ENCODE results near the gene ZNF169.
"Not testable (repeated sequence)": the region's sequence is repeated elsewhere in the genome, so short reads cannot be mapped to it uniquely, and the experiment has no call there.

The ZNF169 gene

DNA sequence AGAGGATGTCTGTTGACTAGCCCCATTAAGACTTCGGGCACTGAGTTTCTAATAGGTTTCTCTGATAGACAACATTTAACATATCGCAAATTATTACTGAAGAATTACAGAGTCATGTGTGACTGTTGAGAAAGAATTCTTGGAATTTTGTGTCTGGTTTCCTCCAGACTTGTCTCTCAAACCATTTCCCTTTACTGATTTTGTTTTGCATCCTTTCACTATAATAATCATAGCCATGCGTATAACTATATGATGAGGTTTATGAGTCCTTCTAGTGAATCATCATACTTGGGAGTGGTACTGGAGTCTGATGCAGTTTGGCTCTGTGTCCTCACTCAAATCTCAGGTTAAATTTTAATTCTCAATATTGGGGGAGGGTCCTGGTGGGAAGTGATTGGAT lies 27.0 kb downstream of the ZNF169 start:
- DNase-seq (ENCODE audit: low spot score): no peak

DNA sequence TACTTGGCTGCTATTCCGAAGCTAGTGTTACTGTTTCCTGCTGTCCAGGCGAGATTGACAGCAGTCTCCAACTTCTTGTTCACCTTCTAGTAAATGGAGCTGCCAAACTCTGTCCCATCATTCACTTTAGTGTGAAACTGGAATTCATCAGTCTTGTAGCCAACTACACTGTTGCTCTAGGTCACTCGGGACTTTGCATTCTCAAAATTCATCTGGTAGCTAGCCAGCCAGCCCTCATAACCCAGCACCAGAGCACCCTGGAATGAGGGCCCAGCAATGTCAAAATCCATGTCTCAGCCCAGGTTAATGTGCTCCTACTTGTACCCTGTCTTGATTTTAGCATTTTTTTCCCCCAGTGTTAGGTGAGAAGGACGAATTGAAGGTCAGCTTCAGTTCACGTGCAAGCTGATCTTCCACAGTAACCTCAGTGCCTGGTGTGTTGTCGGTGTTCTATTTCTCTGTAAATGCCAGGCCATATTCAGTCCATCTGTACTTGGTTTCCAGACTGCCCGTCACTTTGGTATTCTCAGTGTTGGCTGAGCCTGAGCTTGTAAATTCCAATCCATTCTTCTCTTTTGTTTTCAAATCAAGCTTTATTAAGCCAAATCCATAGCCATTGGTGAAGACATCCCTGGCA lies 28.9 kb downstream of the ZNF169 start:
- DNase-seq (ENCODE audit: low spot score): no peak

DNA sequence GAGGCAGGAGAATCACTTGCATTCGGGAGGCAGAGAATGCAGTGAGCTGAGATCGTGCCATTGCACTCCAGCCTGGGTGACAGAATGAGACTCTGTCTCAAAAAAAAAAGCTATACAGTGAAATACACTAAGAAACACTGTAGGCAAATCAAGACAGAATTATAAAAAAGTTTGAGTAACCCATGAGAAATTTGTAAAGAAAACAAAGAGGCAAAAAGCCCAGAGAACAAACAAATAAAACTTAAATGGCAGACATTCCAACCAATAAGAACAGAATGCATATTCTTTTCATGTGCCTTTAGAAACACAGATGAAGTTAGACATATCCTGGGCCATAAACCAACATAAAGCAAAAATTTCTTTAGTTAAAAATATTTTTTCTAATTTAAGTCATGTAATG lies 30.6 kb downstream of the ZNF169 start:
- no peak for DNase-seq (ENCODE audit: low spot score)

DNA sequence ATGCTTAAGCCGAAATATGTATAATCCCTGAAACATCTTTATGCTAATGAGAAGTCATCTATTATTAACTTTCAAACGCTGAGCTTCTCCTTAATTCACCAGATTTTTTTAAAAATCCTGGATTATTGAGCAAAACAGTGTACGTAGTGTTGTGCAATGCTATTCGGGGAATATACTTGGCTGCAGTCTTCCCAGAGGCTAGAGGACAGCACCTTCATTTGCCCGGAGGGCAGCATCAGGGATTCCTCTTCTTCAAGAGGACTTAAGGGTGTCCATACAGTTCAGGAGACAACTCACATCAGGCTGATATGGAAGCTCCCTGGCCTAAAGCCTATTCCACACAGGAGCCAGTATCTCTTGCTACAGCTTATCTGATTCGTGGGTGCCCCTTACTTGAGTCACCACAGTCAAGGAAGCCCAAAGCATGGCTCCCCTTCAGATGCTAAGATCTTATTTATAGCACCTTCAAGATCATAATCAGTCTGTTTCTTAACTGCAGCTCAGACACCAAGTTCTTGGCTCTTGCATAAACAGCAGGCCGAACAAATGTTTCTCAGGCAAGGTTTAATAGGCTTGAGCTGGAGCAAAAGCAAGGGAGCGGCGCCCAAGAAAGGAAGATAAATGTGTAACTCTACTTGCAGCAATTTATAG lies 40.0 kb downstream of the ZNF169 start:
- no peak for DNase-seq (ENCODE audit: low spot score)

GRCh38 chr9:94300470-94301301 lies 41.6 kb downstream of the ZNF169 start:
- DNase-seq (ENCODE audit: low spot score): no peak

GRCh38 chr9:94301583-94301982 lies 42.5 kb downstream of the ZNF169 start:
- DNase-seq (ENCODE audit: low spot score): no peak

DNA sequence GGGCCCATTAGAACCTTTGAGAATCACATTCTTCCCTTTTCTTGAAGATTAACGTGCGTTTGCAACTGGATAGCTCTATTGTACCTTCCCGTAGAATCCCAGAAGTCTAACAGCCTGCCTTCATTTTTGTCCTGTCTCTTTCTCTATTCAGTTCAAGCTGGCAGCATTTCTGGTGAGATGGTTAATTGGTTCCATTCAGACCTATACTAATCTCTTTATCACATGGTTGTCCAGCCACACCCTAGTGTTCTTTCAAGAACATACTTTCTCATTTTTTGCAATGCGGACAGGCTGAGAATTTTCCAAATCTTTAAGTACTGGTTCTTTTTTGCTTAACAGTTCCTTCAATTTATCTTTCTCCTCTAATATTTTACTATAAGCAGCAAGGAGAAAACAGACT lies 43.3 kb downstream of the ZNF169 start:
- no peak for DNase-seq (ENCODE audit: low spot score)

GRCh38 chr9:94303321-94303720 lies 44.2 kb downstream of the ZNF169 start:
- DNase-seq (ENCODE audit: low spot score): no peak

GRCh38 chr9:94315034-94315984 lies 56.2 kb downstream of the ZNF169 start:
- not testable (repeated sequence) for DNase-seq (ENCODE audit: low spot score)

DNA sequence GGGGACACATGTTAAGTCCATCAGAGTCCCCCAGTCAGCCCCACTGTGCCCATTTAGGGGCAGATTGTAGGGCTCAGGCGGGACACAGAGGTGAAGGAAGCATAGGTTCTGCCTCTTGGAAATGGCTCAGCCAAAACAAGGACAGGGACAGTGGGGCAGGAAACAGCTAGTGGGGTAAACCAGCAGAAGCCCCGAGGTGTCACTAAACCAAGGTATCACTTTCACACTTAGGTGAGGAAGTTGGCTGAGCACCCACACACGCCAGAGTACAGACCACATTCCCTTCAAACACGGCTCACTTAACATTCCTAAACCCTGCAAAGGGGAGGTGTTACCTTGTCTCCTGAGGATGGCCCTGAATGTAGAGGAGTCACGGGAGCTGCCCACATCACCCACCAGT lies 57.1 kb downstream of the ZNF169 start:
- not testable (repeated sequence) for DNase-seq (ENCODE audit: low spot score)

DNA sequence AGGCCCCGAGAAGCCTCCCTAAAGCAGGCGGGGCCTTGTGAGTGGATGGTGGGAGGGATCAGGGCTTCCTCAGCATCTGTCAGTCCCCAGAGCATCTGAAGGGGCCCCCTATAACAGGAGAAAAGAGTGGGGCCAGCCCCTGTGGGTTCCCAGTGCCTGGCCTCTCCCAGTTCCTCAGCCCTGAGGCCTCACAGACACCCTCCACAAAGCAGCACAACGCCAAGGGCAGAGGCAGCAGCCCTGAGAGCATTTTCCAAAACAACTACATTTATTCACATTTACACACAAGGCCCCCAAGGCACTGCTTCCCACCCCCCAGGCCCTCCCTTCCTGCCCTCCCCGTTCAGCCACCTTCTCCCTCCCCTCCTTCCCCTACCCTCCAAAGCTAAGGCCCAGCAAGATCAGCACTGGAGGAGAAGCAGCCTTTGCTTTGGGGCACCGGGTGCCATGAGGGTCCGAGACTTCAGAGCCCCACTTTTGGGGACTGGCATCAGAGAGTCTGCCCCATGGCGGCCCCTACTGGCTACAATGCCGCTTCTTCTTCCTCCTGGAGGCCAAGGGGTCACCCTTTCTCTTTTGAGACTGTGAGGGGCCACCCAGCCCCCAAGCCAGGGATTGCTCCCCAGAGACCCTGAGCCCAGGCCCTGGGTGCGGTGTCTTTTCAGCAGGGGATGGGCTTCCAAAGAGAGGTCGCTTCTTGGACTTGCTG lies 59.0 kb downstream of the ZNF169 start:
- not testable (repeated sequence) for DNase-seq (ENCODE audit: low spot score)

DNA sequence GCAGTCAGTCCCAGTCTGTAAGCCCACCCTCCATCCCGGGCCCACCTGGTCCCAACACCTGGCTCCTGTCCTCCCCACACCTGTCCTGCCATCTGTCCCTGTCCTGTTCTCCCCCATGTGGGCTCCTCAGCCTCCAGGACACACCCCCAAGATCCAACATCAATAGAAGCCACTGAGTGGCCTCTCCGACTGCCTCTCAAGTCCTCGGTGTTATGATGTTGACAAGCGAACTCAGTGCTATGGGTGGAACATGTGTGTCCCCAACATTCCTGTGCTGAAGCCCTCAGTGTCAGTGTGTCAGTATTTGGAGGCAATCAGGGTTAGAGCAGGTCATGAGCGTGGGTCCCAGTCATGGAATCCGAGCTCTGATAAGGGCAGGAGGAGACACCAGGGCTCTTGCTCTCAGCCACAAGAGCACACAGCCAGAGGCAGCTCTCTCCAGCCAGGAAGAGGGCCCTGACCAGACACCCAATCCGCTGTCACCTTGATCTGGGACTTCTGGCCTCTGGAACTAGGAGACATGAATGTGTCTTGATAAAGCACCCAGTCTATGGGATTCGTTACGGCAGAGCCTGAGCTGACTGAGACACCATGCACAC lies 63.3 kb downstream of the ZNF169 start:
- not testable (repeated sequence) for DNase-seq (ENCODE audit: low spot score)

DNA sequence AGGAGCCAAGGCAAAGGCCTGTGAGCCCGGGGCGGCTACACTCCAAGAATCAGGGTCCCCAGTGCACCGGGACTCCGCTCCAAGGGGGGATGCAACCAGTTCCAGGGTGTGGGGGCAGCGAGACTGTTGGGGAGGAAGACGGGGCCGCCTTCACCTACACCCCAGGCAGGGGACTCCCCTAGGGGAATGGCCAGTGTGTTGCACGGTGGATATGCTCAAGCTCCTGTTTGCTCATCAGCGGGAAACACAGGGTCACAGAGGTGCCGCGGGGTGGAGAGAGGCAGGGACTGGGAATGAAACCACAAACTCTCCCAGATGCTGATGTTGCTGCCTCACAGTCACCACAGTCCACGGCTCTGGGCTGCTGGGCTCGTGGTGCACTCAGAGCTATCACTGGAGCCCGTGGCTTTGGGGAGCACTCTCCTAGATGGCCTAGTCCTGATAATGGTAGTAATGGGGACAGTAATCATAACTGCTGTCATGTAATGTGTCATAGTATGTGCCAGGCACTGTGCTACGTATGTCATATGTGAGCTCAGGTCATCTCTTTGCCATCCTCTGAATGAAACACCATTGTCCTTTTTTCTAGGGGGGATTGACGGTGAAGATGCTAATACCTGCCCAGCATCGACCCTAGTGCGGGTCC lies 64.2 kb downstream of the ZNF169 start:
- DNase-seq (ENCODE audit: low spot score): not testable (repeated sequence)

- DNase-seq (ENCODE audit: low spot score): not testable (repeated sequence)
These were observed 66.5 kb downstream of the ZNF169 start for GRCh38 chr9:94325583-94325982.

- DNase-seq (ENCODE audit: low spot score): not testable (repeated sequence)
These were observed 69.4 kb downstream of the ZNF169 start, which contains the start of gene NUTM2F for GRCh38 chr9:94328544-94328943. Gene NUTM2F, minus strand, starts transcription at chr9:94328644. Its CDS starts 21 bp downstream, at chr9:94328623.

DNA sequence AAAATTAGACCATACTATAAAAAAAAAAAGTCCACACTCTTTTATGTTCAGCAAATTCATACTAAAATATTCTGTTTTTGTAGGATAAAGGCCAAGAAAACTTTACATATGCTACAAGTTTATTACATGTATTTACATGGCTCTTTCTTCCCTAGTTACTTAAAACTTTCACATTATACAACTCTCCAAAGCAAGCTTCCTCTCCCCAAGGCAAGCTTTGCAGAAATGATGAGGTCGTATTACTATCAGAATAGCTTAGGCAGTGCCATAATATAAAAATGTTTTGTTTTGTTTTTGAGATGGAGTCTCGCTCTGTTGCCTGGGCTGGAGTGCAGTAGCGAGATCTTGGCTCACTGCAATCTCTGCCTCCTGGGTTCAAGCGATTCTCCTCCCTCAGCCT lies 77.3 kb downstream of the ZNF169 start:
- not testable (repeated sequence) for DNase-seq (ENCODE audit: low spot score)

DNA sequence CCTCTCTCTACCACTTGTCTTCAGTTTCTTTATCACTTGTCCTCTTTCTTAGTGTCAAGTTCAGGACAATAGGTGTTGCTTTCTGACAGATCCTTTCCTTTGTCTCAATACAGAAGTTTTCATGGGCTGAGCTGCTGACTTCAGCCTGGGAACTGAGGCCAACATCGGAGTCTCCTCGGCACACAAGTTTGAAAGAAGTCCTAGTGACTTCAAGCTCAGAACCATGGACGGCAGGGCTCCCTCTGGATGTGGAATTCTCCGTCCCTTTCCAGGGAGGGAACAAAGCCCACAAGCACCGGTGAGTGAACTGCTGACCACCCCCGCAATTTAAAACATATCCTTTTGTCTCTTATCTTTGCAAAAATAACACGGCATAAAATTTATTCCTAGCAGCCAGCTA lies 79.6 kb downstream of the ZNF169 start:
- not testable (repeated sequence) for DNase-seq (ENCODE audit: low spot score)

- DNase-seq (ENCODE audit: low spot score): not testable (repeated sequence)
These were observed 80.6 kb downstream of the ZNF169 start for GRCh38 chr9:94339657-94340056.

DNA sequence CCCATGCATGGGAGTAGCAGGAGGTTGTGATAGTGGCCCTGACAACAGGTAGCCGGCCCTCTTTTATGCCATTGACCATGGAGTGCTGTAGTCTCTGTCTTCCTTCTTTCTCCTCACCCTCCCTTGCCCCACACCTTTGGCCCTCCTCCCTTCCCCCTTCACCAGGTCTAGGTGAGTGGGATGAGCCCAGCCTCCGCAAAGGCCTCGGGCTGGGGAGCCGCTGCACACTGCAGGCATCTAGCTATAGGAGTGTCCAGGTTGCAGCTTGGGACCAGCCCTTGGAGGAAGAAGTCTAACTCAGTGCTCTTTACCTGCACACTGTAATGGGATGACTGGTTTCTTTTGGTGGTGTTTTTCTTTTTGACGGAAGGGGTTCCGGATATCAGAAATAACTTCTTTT lies 81.7 kb downstream of the ZNF169 start:
- DNase-seq (ENCODE audit: low spot score): not testable (repeated sequence)

DNA sequence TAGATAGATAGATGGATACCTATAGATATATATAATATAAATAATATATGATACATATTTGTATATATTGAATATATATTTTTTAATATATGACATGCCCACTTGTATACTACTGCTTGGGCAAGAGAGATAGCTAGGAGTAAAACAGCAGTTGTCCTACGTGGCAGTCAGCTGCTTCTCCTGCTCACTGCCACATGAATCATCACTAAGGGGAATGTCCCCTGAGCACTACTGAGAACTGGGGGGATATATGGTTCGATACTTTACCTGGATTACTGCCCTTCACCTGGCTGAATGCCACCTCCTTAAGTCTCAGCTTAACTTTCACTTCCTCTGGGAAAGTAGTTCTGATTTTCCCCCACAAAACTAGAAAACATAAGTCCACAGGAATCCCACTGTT lies 82.6 kb downstream of the ZNF169 start:
- DNase-seq (ENCODE audit: low spot score): not testable (repeated sequence)
